ENCODE results near the gene PPP2R3B.
A peak's percentile ranks its signal among the peaks of the same experiment; 100 is the strongest.
"Not testable (repeated sequence)": the region's sequence is repeated elsewhere in the genome, so short reads cannot be mapped to it uniquely, and the experiment has no call there.

Gene PPP2R3B, protein sequence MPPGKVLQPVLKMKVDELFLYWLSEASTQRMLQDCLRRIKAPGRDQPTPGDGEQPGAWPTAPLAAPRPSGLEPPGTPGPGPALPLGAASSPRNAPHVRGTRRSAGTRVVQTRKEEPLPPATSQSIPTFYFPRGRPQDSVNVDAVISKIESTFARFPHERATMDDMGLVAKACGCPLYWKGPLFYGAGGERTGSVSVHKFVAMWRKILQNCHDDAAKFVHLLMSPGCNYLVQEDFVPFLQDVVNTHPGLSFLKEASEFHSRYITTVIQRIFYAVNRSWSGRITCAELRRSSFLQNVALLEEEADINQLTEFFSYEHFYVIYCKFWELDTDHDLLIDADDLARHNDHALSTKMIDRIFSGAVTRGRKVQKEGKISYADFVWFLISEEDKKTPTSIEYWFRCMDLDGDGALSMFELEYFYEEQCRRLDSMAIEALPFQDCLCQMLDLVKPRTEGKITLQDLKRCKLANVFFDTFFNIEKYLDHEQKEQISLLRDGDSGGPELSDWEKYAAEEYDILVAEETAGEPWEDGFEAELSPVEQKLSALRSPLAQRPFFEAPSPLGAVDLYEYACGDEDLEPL

DNA sequence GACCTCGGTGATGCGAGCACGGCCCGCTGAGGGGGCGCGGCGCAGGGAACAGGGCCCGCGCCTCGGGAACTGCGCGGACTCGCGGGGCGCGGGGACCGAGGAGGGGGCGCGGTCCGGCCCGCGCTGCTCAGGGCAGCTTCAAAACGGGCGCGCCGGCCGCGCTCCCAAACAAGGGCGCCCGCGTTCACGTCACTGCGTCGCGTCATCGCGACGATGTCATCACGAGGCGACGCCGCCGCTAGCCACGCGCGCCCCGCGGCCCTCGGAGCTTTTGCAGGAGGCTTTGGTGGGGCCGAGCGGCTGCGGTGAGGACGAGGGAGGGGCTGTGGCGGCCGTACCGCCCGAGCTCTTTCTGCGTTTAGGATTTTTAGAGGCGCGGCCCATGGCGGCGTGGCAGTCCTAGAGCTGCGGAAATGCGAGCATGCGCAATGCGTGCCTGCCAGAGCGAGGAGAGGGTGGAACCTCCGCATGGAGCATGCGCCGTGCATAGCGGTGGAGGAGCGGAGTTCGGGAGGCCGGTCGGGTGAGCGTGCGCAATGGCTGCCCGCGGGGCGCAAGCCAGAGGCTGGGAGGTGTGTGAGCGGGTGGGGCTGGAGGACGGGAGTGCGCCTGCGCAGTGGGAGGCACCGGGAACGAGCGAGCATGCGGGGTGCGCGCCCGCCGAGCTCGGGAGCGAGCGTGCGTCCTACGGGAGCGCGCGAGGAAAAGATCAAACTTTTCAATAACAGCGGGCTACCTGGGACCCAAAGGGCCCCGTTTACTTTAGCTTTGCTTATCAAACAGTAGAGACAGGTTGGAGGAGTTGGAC lies at the start of gene PPP2R3B:
TSS of gene PPP2R3B (minus strand) at position 140 of the 808 bp plus-strand sequence. CDS start 216 bp downstream, outside the sequence.
- peak; percentile 98 for DNase-seq

- no peak for DNase-seq
Measured at GRCh38 chrX:435536-436122, 48.9 kb upstream of the PPP2R3B start.

- DNase-seq, result no peak
Measured at GRCh38 chrX:434946-435345, 48.2 kb upstream of the PPP2R3B start.

GRCh38 chrX:433771-434170 lies 47.1 kb upstream of the PPP2R3B start:
- DNase-seq, result no peak

GRCh38 chrX:432666-433065 lies 46.0 kb upstream of the PPP2R3B start:
- DNase-seq, result not testable (repeated sequence)

GRCh38 chrX:431492-432111 lies 44.9 kb upstream of the PPP2R3B start:
- DNase-seq, result no peak

- no peak for DNase-seq
Measured at GRCh38 chrX:431056-431455, 44.3 kb upstream of the PPP2R3B start.

- no peak for DNase-seq
Measured at GRCh38 chrX:429266-429825, 42.6 kb upstream of the PPP2R3B start.

DNA sequence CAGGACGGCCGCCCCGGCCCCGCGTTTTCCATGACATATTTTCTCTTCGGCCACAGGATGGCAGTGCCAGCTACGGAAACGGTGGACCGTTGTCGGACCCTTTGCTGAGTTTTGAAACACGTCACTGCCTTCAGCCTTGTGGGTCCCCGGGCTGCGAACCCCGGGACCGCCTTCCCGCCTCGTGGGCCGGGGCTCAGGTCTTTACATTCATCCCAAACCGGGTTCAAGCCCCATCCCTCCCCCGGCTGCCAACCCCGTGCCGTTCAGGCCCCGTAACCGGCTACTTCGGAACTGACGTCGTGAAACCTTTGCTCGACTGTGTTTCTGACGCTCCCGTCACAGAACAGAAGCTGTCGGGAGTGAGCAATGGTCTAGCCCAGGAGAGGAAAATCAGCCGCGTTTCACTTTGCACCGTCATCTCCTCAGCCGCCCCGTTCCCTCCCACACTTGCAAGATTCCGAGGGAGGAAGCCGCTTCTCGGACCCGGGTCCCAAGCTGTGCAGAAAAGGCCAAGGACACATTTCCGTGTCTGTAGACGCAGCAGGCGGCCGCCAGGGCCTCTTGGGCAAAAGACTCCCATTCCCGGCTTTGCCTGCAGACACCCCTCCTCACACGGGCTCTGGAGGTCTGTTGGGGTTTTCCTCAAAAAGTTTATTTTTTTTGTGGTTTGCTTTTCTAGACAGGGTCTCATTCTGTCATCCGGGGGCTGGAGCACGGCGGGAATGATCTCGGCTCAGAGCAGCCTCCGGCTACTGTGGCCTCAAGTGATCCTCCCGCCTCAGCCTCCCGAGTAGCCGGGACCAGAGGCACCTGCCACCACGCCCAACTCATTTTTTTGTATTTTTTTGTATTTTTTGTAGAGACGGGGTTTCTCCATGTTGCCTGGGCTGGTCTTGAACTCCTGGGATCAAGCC lies 41.4 kb upstream of the PPP2R3B start:
- DNase-seq, result no peak

DNA sequence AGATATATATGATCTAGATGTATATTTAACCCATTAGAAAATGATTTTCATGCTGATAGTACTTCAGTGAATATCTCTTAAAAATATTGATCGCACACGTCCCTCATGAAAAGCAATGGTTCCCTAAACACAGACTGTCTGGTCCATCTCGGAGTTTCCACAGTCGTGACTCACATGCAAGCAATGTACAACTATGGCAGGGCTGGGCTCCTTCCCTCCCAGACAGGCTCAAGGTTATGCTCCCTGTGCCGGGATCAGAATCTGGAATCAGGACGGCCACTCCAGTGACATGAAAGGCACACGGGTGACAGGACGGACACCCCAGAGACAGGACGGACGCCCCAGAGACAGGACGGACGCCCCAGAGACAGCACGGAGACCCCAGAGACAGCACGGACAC lies 40.2 kb upstream of the PPP2R3B start:
- DNase-seq, result no peak

DNA sequence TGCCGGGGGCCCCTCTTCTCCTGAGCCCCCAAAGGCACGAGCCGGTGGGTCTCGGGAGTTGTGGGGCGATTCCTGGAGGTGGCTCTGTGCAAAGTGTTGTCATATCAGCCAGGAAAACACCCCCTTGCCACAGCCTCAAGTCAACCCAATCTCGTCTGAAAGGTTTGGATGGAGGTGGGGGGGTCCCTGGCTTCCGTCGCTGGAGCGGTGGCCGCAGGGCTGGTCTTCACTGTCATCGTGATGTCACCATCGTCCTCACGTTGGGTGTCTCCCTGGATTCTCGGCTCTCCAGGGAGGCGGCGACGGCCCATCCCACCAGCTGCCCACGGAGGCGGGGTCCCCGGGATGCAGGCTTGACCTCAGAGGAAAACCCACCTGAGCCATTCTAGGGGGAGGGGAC lies 38.3 kb upstream of the PPP2R3B start:
- no peak for DNase-seq

DNA sequence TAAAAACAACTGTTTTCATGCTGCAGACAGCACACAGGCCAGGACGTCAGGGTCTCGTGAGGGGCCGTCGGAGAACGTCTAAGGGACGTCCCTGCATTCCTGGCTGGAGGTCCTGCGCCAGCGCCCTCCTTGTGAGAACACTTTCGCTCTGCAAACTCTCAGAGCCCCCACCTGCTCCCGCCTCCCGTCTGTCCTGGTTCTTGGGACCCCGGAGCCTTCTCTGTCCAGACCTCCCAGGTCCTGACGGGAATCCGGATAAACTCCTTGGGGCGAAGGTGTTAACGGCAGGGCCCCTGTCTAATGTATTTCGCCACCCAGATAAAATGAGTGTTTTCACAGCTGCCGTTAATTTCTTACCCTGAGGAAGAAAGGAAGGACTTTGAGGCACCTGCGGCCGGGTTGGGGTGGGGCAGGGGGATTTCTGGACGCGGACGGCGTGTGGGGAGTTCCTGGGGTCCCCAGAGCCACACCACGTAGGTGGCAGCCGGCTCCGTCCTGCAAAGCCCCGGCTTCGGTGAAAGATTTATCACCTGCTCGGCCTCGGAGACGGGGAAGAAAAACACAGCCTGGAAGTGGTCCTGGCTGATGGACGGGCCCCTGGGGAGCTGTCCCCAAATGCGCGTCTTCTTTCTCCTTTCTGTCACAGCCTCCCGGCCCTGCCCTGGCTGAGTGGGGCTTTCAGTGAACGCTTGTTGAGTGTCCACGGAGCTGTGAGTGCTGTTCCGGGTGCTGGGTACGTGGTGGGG lies 35.1 kb upstream of the PPP2R3B start:
- DNase-seq, result no peak

GRCh38 chrX:420496-421223 lies 34.0 kb upstream of the PPP2R3B start:
- DNase-seq, result no peak

DNA sequence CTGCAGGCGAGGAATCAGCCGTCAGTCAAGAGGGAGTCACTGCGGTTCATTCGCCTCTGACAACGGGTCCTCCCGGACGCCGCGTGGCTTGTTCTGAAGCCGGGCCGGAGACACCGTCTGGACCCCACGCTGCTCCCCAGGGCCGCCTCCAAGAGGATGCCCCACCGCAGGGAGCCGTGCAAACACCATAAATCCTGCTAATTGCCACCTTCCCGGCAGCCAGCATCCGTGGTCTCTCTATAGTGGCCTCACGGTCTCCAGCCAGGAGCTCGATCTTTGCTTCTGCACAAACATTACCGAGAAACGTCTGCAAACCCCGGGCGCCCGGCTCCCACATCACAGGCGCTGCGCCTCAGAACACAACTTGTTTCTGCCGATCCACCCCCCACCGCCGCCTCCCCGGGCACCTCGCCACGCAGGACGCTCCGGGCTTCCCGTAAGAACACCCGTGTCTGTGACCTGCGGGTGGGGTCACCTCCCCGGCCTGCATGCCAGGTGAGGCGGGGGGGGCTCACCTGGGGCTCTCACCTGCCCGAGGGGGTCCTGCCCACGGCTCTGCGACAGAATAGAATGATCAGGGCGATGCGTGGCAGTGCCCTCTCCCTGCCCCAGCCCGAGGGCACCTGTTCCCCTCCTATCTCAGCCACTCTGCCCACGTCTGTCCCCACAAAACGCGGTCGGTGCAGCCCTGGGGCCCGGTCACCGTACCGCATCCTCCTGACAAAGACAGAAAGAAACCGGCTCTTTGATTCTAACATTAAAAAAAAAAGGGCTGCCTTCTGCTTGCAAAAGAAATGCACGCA lies 32.4 kb upstream of the PPP2R3B start:
- no peak for DNase-seq

- not testable (repeated sequence) for DNase-seq
Measured at GRCh38 chrX:415498-415897, 28.8 kb upstream of the PPP2R3B start.

- DNase-seq, result no peak
Measured at GRCh38 chrX:413322-414201, 26.9 kb upstream of the PPP2R3B start.

GRCh38 chrX:410296-410695 lies 23.6 kb upstream of the PPP2R3B start:
- DNase-seq, result no peak

GRCh38 chrX:405149-405548 lies 18.4 kb upstream of the PPP2R3B start:
- DNase-seq, result no peak
